Neural cell (in vitro differentiated cells): Measurements from ENCODE around the gene ZNF181. TPM values are rescaled to one million over a fixed set of nuclear protein-coding genes. Genes with fewer than 3 reads are reported as not detected.
A peak's percentile ranks its signal among the peaks of the same experiment; 100 is the strongest.

ENCODE experiments used
- H2AFZ ChIP-seq: fragments of 200-600, 300-800 bp; sonication (generic), shearing (Covaris generic); 2 replicates; pipeline ENCODE4 v1.6.0; 2014; ENCODE audit warnings: low read depth, mild to moderate bottlenecking, antibody characterized with exemption, low read length, moderate library complexity
- H3F3A ChIP-seq: fragments of 200-600 bp; shearing (Covaris generic); 2 replicates; pipeline ENCODE4 v1.6.1; 2016; ENCODE audit warnings: mild to moderate bottlenecking, moderate library complexity, mixed read lengths, antibody characterized with exemption, low read length; ENCODE audit not compliant: insufficient read depth, poor library complexity, severe bottlenecking
- H3K27ac ChIP-seq: fragments of 200-600, 300-800 bp; sonication (generic), shearing (Covaris generic); 2 replicates; pipeline ENCODE4 v1.5.1; 2014; ENCODE audit warnings: mild to moderate bottlenecking, low read length, moderate library complexity
- H3K27me3 ChIP-seq: fragments of 300-800, 200-600 bp; sonication (generic), shearing (Covaris generic); 2 replicates; pipeline ENCODE4 v1.6.0; 2014; ENCODE audit warnings: mild to moderate bottlenecking, low read depth, low read length, moderate library complexity; ENCODE audit not compliant: insufficient read depth
- H3K36me3 ChIP-seq: fragments of 300-800, 200-600 bp; sonication (generic), shearing (Covaris generic); 2 replicates; pipeline ENCODE4 v1.5.1; 2014; ENCODE audit warnings: mild to moderate bottlenecking, antibody characterized with exemption, low read length, moderate library complexity; ENCODE audit not compliant: insufficient read depth
- H3K4me2 ChIP-seq: fragments of 300-800, 200-600 bp; sonication (generic), shearing (Covaris generic); 2 replicates; pipeline ENCODE4 v1.6.0; 2014; ENCODE audit warnings: mild to moderate bottlenecking, low read length
- H3K4me3 ChIP-seq: fragments of 300-800, 200-600 bp; sonication (generic), shearing (Covaris generic); 2 replicates; pipeline ENCODE4 v1.5.1; 2014; ENCODE audit warnings: mild to moderate bottlenecking, low read length, moderate library complexity
- H3K79me2 ChIP-seq: fragments of 200-600 bp; shearing (Covaris generic); replicated peaks from 2 replicates; pipeline ENCODE4 v1.6.0; 2014; ENCODE audit warnings: mild to moderate bottlenecking, low read length, moderate library complexity; ENCODE audit not compliant: insufficient read depth
- H3K9ac ChIP-seq: fragments of 300-800, 200-600 bp; sonication (generic), shearing (Covaris generic); 2 replicates; pipeline ENCODE4 v1.6.1; 2016; ENCODE audit warnings: mild to moderate bottlenecking, low read length, mixed read lengths
- H3K9me2 ChIP-seq: fragments of 200-600 bp; shearing (Covaris generic); 2 replicates; pipeline ENCODE4 v1.6.1; 2016; ENCODE audit warnings: mild to moderate bottlenecking, low read length, mixed read lengths; ENCODE audit not compliant: insufficient read depth
- H3K9me3 ChIP-seq: fragments of 200-600, 300-800 bp; sonication (generic), shearing (Covaris generic); 2 replicates; pipeline ENCODE4 v1.6.1; 2016; ENCODE audit warnings: mild to moderate bottlenecking, mixed run types, low read length, moderate library complexity, mixed read lengths
- H4K20me1 ChIP-seq: fragments of 200-600 bp; shearing (Covaris generic); 2 replicates; pipeline ENCODE4 v1.6.1; 2016; ENCODE audit warnings: mild to moderate bottlenecking, mixed run types; ENCODE audit not compliant: insufficient read depth
- EP300 ChIP-seq: fragments of 450-650 bp; conservative IDR thresholded peaks from 2 replicates; pipeline ENCODE4 v1.6.1; 2014; ENCODE audit warnings: antibody characterized with exemption, mild to moderate bottlenecking, moderate library complexity; ENCODE audit not compliant: poor library complexity, severe bottlenecking
- EZH2 ChIP-seq: fragments of 200-600, 300-800 bp; shearing (Covaris generic), sonication (generic); IDR thresholded peaks from 2 replicates; pipeline ENCODE4 v1.6.1; 2014; ENCODE audit warnings: antibody characterized with exemption, low read length, borderline replicate concordance, mild to moderate bottlenecking; ENCODE audit not compliant: insufficient read depth, poor library complexity, severe bottlenecking
- MXI1 ChIP-seq: fragments of 450-650 bp; conservative IDR thresholded peaks from 2 replicates; pipeline ENCODE4 v1.6.1; 2014; ENCODE audit warnings: antibody characterized with exemption, mild to moderate bottlenecking; ENCODE audit not compliant: poor library complexity, severe bottlenecking
- POLR2AphosphoS5 ChIP-seq: IDR thresholded peaks from 2 replicates; pipeline ENCODE4 v1.6.1; 2012
- RAD21 ChIP-seq: fragments of 450-650 bp; conservative IDR thresholded peaks from 2 replicates; pipeline ENCODE4 v1.6.1; 2014; ENCODE audit warnings: antibody characterized with exemption, mild to moderate bottlenecking, moderate library complexity
- SMC3 ChIP-seq: fragments of 450-650 bp; conservative IDR thresholded peaks from 2 replicates; pipeline ENCODE4 v1.6.1; 2014; ENCODE audit warnings: antibody characterized with exemption, mild to moderate bottlenecking, moderate library complexity; ENCODE audit not compliant: poor library complexity
- TAF1 ChIP-seq: IDR thresholded peaks from 2 replicates; pipeline ENCODE4 v1.6.1; 2012; ENCODE audit warnings: low read depth
- polyA plus RNA-seq: library from polyadenylated mRNA; depleted of rRNA; stranded (reverse); fragments of >200 nt; gene quantifications from 2 replicates; pipeline ENCODE4 v1.2.3, GENCODE V29; 2014
- TF ChIP-seq, protein P1 (sequence below): IDR thresholded peaks from 2 replicates; pipeline ENCODE4 v1.6.1; 2012; ENCODE audit warnings: borderline replicate concordance
- TF ChIP-seq, protein P2 (sequence below): fragments of 450-650 bp; IDR thresholded peaks from 2 replicates; pipeline ENCODE4 v1.5.1; 2014; ENCODE audit warnings: antibody characterized with exemption, mild to moderate bottlenecking, moderate library complexity; ENCODE audit not compliant: poor library complexity, severe bottlenecking

ZNF181 gene
- polyA plus RNA-seq, 1 donor from 2014 or later = 42.1 TPM

DNA sequence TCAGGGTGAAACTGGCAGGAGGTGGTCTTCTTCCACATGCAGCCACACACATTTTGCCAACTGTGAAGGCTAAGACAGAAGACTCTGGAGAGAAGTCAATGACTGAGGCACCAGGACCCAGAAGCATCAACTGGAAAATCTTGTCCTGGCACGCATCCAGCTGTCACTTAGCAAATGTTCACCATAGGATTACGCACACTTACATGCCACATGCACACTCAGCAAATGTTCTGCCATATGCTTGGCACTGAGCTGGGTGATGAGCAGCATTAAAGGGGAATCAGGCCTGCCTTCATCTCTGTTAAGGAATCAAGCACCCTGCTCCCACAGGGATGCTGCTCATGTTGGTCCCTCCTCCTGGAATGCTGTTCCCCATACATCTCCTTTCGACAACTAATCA lies 33.9 kb downstream of the ZNF181 start:
- Histone ChIP-seq H3K36me3 (peaks cover 28% of the 10 kb centered on the region), H3K9ac (no peak overlapping the region), H3K9me3 (peaks cover 3% of the 10 kb centered on the region), H3F3A (no peaks in the 10 kb centered on the region), H2AFZ (no peak overlapping the region), H3K4me2 (no peak overlapping the region), H4K20me1 (no peaks in the 10 kb centered on the region), H3K4me3 (no peak overlapping the region), H3K79me2 (peaks cover 8% of the 10 kb centered on the region), H3K9me2 (no peaks in the 10 kb centered on the region), H3K27me3 (no peaks in the 10 kb centered on the region), H3K27ac (no peak overlapping the region)
- TF ChIP-seq, protein P1, sequence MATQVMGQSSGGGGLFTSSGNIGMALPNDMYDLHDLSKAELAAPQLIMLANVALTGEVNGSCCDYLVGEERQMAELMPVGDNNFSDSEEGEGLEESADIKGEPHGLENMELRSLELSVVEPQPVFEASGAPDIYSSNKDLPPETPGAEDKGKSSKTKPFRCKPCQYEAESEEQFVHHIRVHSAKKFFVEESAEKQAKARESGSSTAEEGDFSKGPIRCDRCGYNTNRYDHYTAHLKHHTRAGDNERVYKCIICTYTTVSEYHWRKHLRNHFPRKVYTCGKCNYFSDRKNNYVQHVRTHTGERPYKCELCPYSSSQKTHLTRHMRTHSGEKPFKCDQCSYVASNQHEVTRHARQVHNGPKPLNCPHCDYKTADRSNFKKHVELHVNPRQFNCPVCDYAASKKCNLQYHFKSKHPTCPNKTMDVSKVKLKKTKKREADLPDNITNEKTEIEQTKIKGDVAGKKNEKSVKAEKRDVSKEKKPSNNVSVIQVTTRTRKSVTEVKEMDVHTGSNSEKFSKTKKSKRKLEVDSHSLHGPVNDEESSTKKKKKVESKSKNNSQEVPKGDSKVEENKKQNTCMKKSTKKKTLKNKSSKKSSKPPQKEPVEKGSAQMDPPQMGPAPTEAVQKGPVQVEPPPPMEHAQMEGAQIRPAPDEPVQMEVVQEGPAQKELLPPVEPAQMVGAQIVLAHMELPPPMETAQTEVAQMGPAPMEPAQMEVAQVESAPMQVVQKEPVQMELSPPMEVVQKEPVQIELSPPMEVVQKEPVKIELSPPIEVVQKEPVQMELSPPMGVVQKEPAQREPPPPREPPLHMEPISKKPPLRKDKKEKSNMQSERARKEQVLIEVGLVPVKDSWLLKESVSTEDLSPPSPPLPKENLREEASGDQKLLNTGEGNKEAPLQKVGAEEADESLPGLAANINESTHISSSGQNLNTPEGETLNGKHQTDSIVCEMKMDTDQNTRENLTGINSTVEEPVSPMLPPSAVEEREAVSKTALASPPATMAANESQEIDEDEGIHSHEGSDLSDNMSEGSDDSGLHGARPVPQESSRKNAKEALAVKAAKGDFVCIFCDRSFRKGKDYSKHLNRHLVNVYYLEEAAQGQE = no peak
- TF ChIP-seq RAD21 (no peak), POLR2AphosphoS5 (no peak), EP300 (no peak), MXI1 (no peak), SMC3 (no peak), EZH2 (no peak)
- TF ChIP-seq, protein P2, sequence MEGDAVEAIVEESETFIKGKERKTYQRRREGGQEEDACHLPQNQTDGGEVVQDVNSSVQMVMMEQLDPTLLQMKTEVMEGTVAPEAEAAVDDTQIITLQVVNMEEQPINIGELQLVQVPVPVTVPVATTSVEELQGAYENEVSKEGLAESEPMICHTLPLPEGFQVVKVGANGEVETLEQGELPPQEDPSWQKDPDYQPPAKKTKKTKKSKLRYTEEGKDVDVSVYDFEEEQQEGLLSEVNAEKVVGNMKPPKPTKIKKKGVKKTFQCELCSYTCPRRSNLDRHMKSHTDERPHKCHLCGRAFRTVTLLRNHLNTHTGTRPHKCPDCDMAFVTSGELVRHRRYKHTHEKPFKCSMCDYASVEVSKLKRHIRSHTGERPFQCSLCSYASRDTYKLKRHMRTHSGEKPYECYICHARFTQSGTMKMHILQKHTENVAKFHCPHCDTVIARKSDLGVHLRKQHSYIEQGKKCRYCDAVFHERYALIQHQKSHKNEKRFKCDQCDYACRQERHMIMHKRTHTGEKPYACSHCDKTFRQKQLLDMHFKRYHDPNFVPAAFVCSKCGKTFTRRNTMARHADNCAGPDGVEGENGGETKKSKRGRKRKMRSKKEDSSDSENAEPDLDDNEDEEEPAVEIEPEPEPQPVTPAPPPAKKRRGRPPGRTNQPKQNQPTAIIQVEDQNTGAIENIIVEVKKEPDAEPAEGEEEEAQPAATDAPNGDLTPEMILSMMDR = no peak

DNA sequence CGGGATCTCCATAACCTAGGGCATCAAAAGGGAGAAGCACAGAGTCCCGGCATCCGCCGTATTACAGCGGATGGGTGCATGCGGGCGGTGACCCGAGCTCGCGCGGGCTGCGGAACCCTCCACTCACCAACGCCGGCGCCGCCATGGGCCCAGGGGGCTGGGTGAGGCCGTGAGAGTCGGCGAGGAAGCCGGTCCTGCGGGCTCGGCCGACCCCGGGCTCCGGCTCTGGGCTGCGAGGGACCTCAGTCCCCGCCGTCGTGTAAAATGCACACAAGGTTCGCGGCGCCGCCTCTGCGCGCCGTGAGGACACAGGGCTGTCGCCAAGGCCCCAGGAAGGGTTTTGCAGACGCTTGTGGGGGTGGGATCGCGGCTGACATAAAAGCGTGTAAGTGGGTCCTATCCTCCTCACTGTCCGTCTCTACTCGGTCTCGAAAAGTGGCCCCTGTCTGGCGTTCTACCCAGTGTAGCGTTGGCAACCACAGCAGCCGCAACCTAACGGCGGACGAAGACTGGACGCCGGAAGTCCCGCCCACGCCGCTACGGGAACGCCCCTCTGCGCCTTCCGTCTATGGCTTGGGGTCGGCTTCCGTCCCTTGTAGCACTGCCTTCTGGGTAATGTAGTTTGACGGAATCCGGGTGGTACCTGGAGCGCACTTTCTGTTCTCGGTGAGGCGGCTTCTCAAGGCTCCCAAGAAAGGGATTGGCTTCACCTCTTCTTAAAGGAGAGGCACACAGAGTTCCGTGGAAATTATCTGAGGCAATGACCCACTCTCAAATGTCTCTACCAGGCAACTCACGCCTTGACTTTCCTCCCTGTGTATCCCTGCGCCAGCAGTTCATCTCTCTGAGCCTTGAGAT lies 38.9 kb downstream of the ZNF181 start, which contains the start of gene ZNF599:
TSS of gene ZNF599 (minus strand) at position 519 of the 858 bp plus-strand sequence. CDS start at position 145, 374 bp downstream.
- Histone ChIP-seq H3K9me3 (no peaks in the 10 kb centered on the region), H4K20me1 (no peaks in the 10 kb centered on the region), H3K4me3 (peak within 1 kb of the TSS; percentile 97), H3K27ac (peak within 1 kb of the TSS; percentile 80), H3K4me2 (peak within 1 kb of the TSS; percentile 88), H3K36me3 (peaks cover 7% of the 10 kb centered on the region), H3K27me3 (no peaks in the 10 kb centered on the region), H3K9me2 (no peaks in the 10 kb centered on the region), H2AFZ (peak within 1 kb of the TSS; percentile 88), H3K79me2 (peaks cover 8% of the 10 kb centered on the region), H3K9ac (peak within 1 kb of the TSS; percentile 85), H3F3A (no peaks in the 10 kb centered on the region)
- peak; percentile 47 for TF ChIP-seq RAD21
- TF ChIP-seq EP300 = peak; percentile 61
- peak; percentile 44 for TF ChIP-seq SMC3
- peak; percentile 88 for TF ChIP-seq MXI1
- TF ChIP-seq, protein P1 = no peak
- TF ChIP-seq, protein P2 = peak; percentile 23
- peak; percentile 98 for TF ChIP-seq POLR2AphosphoS5
- TF ChIP-seq EZH2 = no peak
- TF ChIP-seq TAF1 = peak; percentile 75
